Left ventricle myocardium inferior (tissue), 1 donor: Measurements from ENCODE around the gene AACS. TPM values are rescaled to one million over a fixed set of nuclear protein-coding genes. Genes with fewer than 3 reads are reported as not detected.

Experiments
- DNase-seq: peaks from one replicate; pipeline ENCODE4 v3.0.0-alpha.2; 2020
- H3K27ac ChIP-seq: fragments of 200-600 bp; replicated peaks from 2 replicates; pipeline ENCODE4 v1.8.0; 2021
- H3K27me3 ChIP-seq: fragments of 200-600 bp; 2 replicates; pipeline ENCODE4 v1.8.0; 2021; ENCODE audit warnings: low read depth
- H3K36me3 ChIP-seq: fragments of 200-600 bp; 2 replicates; pipeline ENCODE4 v1.8.0; 2021
- H3K4me1 ChIP-seq: fragments of 200-600 bp; 2 replicates; pipeline ENCODE4 v1.8.0; 2021
- H3K4me3 ChIP-seq: fragments of 200-600 bp; 2 replicates; pipeline ENCODE4 v1.8.0; 2021; ENCODE audit warnings: mild to moderate bottlenecking, moderate library complexity
- H3K9me3 ChIP-seq: fragments of 200-600 bp; replicated peaks from 2 replicates; pipeline ENCODE4 v1.8.0; 2021
- CTCF ChIP-seq: fragments of 200-600 bp; IDR thresholded peaks from 2 replicates; pipeline ENCODE4 v1.8.0; 2021; ENCODE audit warnings: antibody characterized with exemption, mild to moderate bottlenecking, borderline replicate concordance
- intact Hi-C: fragments of 100-400 bp; cut with micrococcal nuclease; formaldehyde crosslinking; loops from one replicate; pipeline ENCODE4 v1.11.0; 2022
- total RNA-seq: library from RNA; stranded (reverse); fragmentation: NEBNext Ultra II Directional; extraction: Animal tissue kit (Norgen Biotek cat#: 25700); gene quantifications from one replicate; pipeline ENCODE4 v1.2.1, GENCODE V29; 2021
- donor health status: DM: no; HTN: yes; CAD: no; lungs with severe emphysema.

The AACS gene
- total RNA-seq, 1 donor from 2014 or later, result 11.5 TPM

GRCh38 chr12:125185311-125185739, 120.1 kb downstream of the AACS start:
- H3K4me1 ChIP-seq, result peaks cover 30% of the 10 kb centered on the region
- H3K36me3 ChIP-seq, result no peaks in the 10 kb centered on the region
- H3K27ac ChIP-seq, result no peak overlapping the region
- peak overlapping the region; percentile 67 for H3K4me3 ChIP-seq
- no peaks in the 10 kb centered on the region for H3K9me3 ChIP-seq
- H3K27me3 ChIP-seq, result peaks cover 86% of the 10 kb centered on the region
- DNase-seq, result no peak
- TF ChIP-seq CTCF, result no peak
- intact Hi-C loops, result loop anchor here (10.0 kb wide), 2 partner anchors 219 to 1559 kb away; no protein-coding TSS in a partner anchor

- intact Hi-C loops, result loop anchor here (10.0 kb wide), 2 partner anchors 219 to 1559 kb away; no protein-coding TSS in a partner anchor
- H3K27me3 ChIP-seq, result peaks cover 80% of the 10 kb centered on the region
- H3K4me3 ChIP-seq, result peak within 1 kb of the TSS; percentile 67
These were observed 120.7 kb downstream of the AACS start, which contains the start of gene TMEM132B for GRCh38 chr12:125185740-125186470. Gene TMEM132B, plus strand, starts transcription at chr12:125186386.

DNA sequence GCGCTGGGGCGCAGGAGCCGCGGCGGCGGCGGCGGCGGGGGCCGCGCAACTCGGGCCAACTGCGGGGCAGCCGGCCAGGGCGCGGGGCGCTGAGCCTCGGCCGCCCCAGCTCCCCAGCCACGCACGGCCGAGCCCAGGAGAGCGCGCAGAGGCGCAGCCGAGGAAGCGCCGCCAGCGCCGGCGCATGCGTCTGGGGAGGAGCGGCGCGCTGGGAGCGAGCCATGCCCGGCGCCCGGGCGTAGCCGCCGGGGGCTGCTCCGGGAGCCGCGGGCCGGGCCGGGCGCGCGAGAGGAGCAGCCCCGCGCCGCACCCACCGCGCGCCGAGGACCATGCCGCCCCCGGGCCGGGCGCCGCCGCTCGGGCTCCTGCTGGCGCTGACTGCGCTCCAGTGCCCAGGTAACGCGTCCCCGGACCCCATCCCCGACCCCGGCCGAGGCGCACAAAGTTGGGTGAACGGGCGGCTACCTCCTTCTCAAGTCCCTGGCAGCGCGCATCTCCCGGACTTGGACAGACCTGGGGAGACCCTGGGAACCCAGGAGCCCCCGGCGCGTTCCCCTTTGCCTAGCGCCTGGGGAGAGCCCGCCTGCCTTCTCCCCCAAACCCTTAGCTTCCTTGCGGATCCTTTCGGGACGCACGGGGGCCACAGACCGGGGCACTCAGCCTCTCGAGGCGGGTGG, 121.4 kb downstream of the AACS start:
- Histone ChIP-seq H3K27me3 (peaks cover 80% of the 10 kb centered on the region), H3K27ac (no peak overlapping the region), H3K9me3 (no peaks in the 10 kb centered on the region), H3K4me3 (peak overlapping the region; percentile 67), H3K36me3 (no peaks in the 10 kb centered on the region), H3K4me1 (peaks cover 30% of the 10 kb centered on the region)
- no peak for TF ChIP-seq CTCF
- intact Hi-C loops, result loop anchor here (10.0 kb wide), 2 partner anchors 218 to 1558 kb away; no protein-coding TSS in a partner anchor
- DNase-seq, result no peak

More at GRCh38 chr12:125185740-125186470, 120.7 kb downstream of the AACS start, which contains the start of gene TMEM132B:
- no peaks in the 10 kb centered on the region for H3K9me3 ChIP-seq
- H3K27ac ChIP-seq, result no peak within 1 kb of the TSS
- H3K36me3 ChIP-seq, result no peaks in the 10 kb centered on the region
- peaks cover 30% of the 10 kb centered on the region for H3K4me1 ChIP-seq
- peak; percentile 69 for TF ChIP-seq CTCF
- peak; percentile 82 for DNase-seq

DNA sequence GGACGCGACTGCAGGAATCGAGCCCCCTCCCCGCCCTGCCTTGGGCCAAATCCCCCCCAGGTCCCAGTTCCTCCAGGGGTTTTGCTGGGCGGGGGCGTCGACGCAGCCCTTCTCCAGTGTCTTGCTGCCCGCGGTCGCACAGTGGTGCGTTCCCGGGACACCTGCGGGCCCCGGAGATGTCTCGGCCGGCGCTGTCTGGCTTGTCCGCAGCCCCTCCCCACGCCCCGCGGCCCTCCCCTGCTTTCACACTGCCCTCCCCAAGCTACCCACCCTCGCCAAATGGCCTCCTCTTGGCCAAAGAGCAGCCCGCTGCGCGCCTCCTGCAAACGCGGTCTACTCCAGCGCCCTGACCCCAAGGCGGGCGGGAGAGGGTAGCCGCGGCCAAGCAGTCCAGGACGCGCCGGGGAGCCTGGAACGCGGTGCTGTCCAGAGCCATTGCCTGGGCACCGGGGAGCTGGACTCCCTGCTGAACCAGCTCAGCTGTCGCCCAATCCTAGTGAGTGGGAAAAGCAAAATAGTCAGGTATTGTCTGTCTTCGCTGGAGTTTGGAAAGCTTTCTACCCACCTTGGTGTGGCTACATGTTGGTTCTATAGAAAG, 122.0 kb downstream of the AACS start:
- Histone ChIP-seq H3K36me3 (no peaks in the 10 kb centered on the region), H3K27ac (no peak overlapping the region), H3K27me3 (peaks cover 84% of the 10 kb centered on the region), H3K4me1 (peaks cover 30% of the 10 kb centered on the region), H3K9me3 (no peaks in the 10 kb centered on the region), H3K4me3 (peak overlapping the region; percentile 67)
- intact Hi-C loops, result loop anchor here (10.0 kb wide), 2 partner anchors 218 to 1558 kb away; no protein-coding TSS in a partner anchor
- no peak for TF ChIP-seq CTCF
- DNase-seq, result no peak
